ENCODE data around the gene GSX2. TPM values are rescaled to one million over a fixed set of nuclear protein-coding genes. Genes with fewer than 3 reads are reported as not detected.

The GSX2 gene
- total and polyA plus RNA-seq, 2 of the 4 experiments (the other 2 are of a cell fraction), result not detected

DNA sequence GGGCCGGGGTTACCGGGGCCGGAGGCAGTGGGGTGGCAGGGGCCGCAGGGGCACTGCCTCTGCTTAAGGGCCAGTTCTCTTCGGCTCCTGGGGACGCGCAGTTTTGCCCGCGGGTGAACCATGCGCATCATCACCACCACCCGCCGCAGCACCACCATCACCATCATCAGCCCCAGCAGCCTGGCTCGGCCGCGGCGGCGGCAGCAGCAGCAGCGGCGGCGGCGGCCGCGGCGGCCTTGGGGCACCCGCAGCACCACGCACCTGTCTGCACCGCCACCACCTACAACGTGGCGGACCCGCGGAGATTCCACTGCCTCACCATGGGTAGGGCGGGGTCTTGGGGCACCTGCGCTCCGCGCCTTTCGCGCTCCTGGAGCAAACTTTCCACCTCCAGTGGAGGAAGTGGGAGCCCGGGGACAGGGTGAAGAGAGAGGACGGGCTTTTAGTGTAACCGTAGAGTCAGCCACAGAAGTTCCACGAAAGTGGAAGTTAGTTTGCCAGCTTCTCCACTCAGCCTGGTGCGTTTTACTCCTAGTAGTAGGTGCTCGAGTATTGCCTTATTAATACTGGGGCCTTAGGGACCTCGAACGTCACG, 729 bp downstream of the GSX2 start:
- intact Hi-C loops (cut with micrococcal nuclease), result no loop called here
- no peak overlapping the region for H3K56ac ChIP-seq (ENCODE audit: extremely low read depth, insufficient read depth, low read length)
- no peak overlapping the region for H3K18ac ChIP-seq (ENCODE audit: low read depth, low read length)
- no peak overlapping the region for H4K91ac ChIP-seq (ENCODE audit: insufficient read depth, low read depth, low read length)
- H2BK15ac ChIP-seq (ENCODE audit: low read depth, low read length), result no peak overlapping the region
- no peak for TF ChIP-seq NFE2L2 (IDR thresholded peaks at IDR 0.05; ENCODE audit: low read depth, low read length)
- TF ChIP-seq RCOR1 (IDR thresholded peaks at IDR 0.05; ENCODE audit: insufficient replicate concordance, low read length), result no peak
- TF ChIP-seq, protein P1, sequence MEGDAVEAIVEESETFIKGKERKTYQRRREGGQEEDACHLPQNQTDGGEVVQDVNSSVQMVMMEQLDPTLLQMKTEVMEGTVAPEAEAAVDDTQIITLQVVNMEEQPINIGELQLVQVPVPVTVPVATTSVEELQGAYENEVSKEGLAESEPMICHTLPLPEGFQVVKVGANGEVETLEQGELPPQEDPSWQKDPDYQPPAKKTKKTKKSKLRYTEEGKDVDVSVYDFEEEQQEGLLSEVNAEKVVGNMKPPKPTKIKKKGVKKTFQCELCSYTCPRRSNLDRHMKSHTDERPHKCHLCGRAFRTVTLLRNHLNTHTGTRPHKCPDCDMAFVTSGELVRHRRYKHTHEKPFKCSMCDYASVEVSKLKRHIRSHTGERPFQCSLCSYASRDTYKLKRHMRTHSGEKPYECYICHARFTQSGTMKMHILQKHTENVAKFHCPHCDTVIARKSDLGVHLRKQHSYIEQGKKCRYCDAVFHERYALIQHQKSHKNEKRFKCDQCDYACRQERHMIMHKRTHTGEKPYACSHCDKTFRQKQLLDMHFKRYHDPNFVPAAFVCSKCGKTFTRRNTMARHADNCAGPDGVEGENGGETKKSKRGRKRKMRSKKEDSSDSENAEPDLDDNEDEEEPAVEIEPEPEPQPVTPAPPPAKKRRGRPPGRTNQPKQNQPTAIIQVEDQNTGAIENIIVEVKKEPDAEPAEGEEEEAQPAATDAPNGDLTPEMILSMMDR (conservative IDR thresholded peaks at IDR 0.05; ENCODE audit: low read depth, low read length), result no peak
- no peak for TF ChIP-seq CHD1 (IDR thresholded peaks at IDR 0.05; ENCODE audit: low read depth, low read length)
- no peak for TF ChIP-seq FOS (IDR thresholded peaks at IDR 0.05; ENCODE audit: low read depth, low read length)
- no peak for TF ChIP-seq MAFK (IDR thresholded peaks at IDR 0.05; ENCODE audit: low read depth, low read length)
- no peak for TF ChIP-seq MAZ (IDR thresholded peaks at IDR 0.05; ENCODE audit: borderline replicate concordance, low read depth, low read length)
- no peak for TF ChIP-seq BHLHE40 (IDR thresholded peaks at IDR 0.05; ENCODE audit: low read depth, low read length)
- no peak for TF ChIP-seq CEBPB (IDR thresholded peaks at IDR 0.05; ENCODE audit: low read depth, low read length)
- no peak for TF ChIP-seq RFX5 (IDR thresholded peaks at IDR 0.05; ENCODE audit: low read depth, low read length)
- TF ChIP-seq SMC3 (IDR thresholded peaks at IDR 0.05; ENCODE audit: low read depth, low read length), result no peak
- TF ChIP-seq RAD21 (IDR thresholded peaks at IDR 0.05; ENCODE audit: low read length), result no peak
- TF ChIP-seq, protein P2, sequence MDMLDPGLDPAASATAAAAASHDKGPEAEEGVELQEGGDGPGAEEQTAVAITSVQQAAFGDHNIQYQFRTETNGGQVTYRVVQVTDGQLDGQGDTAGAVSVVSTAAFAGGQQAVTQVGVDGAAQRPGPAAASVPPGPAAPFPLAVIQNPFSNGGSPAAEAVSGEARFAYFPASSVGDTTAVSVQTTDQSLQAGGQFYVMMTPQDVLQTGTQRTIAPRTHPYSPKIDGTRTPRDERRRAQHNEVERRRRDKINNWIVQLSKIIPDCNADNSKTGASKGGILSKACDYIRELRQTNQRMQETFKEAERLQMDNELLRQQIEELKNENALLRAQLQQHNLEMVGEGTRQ (IDR thresholded peaks at IDR 0.05; ENCODE audit: low read depth, low read length), result no peak
- TF ChIP-seq POLR2A (IDR thresholded peaks at IDR 0.05; ENCODE audit: low read depth, low read length), result no peak
- no peak for TF ChIP-seq MXI1 (IDR thresholded peaks at IDR 0.05; ENCODE audit: borderline replicate concordance, low read depth, low read length)
- H3K4me1 ChIP-seq (ENCODE audit: control insufficient read depth, insufficient read depth, low read length), result no peaks in the 10 kb centered on the region
- H2AFZ ChIP-seq (replicated peaks; ENCODE audit: low read length, poor library complexity), result peak overlapping the region; percentile 88
- ATAC-seq (ENCODE audit: low read depth) (peak; percentile 59), DNase-seq (no peak)
- dilution Hi-C loops (cut with HindIII; ENCODE audit: low sequenced_read_pairs, unreplicated experiment), result no loop called here
- H3K27ac ChIP-seq (ENCODE audit: insufficient read depth, low read length), result no peak overlapping the region
- H3K9ac ChIP-seq (ENCODE audit: low read depth, low read length), result no peak overlapping the region
- H3K4ac ChIP-seq (ENCODE audit: low read depth, low read length), result no peak overlapping the region
- H3K36me3 ChIP-seq (ENCODE audit: control insufficient read depth, insufficient read depth, low read length), result no peaks in the 10 kb centered on the region
- peak overlapping the region; percentile 40 for H3K4me3 ChIP-seq (ENCODE audit: insufficient read depth, low read depth, low read length)
- no peaks in the 10 kb centered on the region for H3K79me1 ChIP-seq (ENCODE audit: low read depth in 1 of 2, low read length in 2 of 2)
- no peak overlapping the region for H2BK5ac ChIP-seq (ENCODE audit: low read depth, low read length, poor library complexity, severe bottlenecking)
- H4K8ac ChIP-seq (ENCODE audit: low read depth in 2 of 2, low read length in 2 of 2), result no peak overlapping the region
- in situ Hi-C loops (cut with MboI; ENCODE audit: low sequenced_read_pairs), result no loop called here
- no peak overlapping the region for H2AK5ac ChIP-seq (ENCODE audit: low read depth, low read length)
- POLR2A ChIA-PET (ENCODE audit: unreplicated experiment), result no interaction called here
- H2BK120ac ChIP-seq (ENCODE audit: low read depth, low read length), result no peak overlapping the region
- H3K27me3 ChIP-seq (ENCODE audit: control insufficient read depth, insufficient read depth, low read length), result peaks cover 66% of the 10 kb centered on the region
- BruUV-seq (replicated peaks), result no TSS peak
- H3K14ac ChIP-seq (replicated peaks; ENCODE audit: low read depth, low read length), result no peak overlapping the region
- CTCF ChIA-PET, result no interaction called here
- H3K9me3 ChIP-seq (ENCODE audit: control insufficient read depth, insufficient read depth, low read length), result no peaks in the 10 kb centered on the region
- peak overlapping the region; percentile 59 for H3K4me2 ChIP-seq (ENCODE audit: low read depth, low read length)
- H4K20me1 ChIP-seq (ENCODE audit: insufficient read depth, low read length), result no peaks in the 10 kb centered on the region
- H2BK20ac ChIP-seq (ENCODE audit: low read depth, low read length), result no peak overlapping the region
- no peak overlapping the region for H4K5ac ChIP-seq (ENCODE audit: low read depth, low read length)
- peak overlapping the region; percentile 66; the same call in 1 of the 2 replicates for H3K23ac ChIP-seq (ENCODE audit: low read depth, low read length)
- peaks cover 9% of the 10 kb centered on the region for H3K9me1 ChIP-seq (ENCODE audit: insufficient read depth, low read length)
- no CpG with 5 or more reads among the region's 46 CpGs for WGBS, 2 experiments (ENCODE audit: extremely low coverage in 2 of 2, insufficient read length in 1 of 2)
- H2AK9ac ChIP-seq (replicated peaks; ENCODE audit: low read depth, low read length, poor library complexity), result no peak overlapping the region

Data from IMR-90 (cell line).